Ectodermal cell (in vitro differentiated cells): ENCODE measurements around the gene MOSPD3.

Experiments used
- H3K27ac ChIP-seq: 2 replicates; pipeline ENCODE4 v1.7.0; 2013; ENCODE audit warnings: mild to moderate bottlenecking, low read depth, low read length; ENCODE audit not compliant: insufficient read depth, poor library complexity, severe bottlenecking
- H3K27me3 ChIP-seq: 2 replicates; pipeline ENCODE4 v1.7.0; 2013; ENCODE audit warnings: mild to moderate bottlenecking, low read length; ENCODE audit not compliant: insufficient read depth, control insufficient read depth, poor library complexity, severe bottlenecking
- H3K36me3 ChIP-seq: one replicate; pipeline ENCODE4 v1.7.0; 2013; ENCODE audit warnings: low read length; ENCODE audit not compliant: control insufficient read depth, insufficient read depth
- H3K4me1 ChIP-seq: one replicate; pipeline ENCODE4 v1.7.0; 2013; ENCODE audit warnings: low read length; ENCODE audit not compliant: control insufficient read depth, insufficient read depth
- H3K4me3 ChIP-seq: 2 replicates; pipeline ENCODE4 v1.7.0; 2013; ENCODE audit warnings: low read depth, low read length, control low read depth; ENCODE audit not compliant: insufficient read depth
- H3K9me3 ChIP-seq: 2 replicates; pipeline ENCODE4 v1.7.0; 2013; ENCODE audit warnings: mild to moderate bottlenecking, low read length, moderate library complexity; ENCODE audit not compliant: control insufficient read depth
- WGBS, 2 experiments: methylation state at CpG; one replicate each; pipeline ENCODE4 v1.1.7; 2013; ENCODE audit warnings: missing lambda C conversion rate in 2 of 2; 5-methylcytosine and 5-hydroxymethylcytosine counted together

MOSPD3 gene

DNA sequence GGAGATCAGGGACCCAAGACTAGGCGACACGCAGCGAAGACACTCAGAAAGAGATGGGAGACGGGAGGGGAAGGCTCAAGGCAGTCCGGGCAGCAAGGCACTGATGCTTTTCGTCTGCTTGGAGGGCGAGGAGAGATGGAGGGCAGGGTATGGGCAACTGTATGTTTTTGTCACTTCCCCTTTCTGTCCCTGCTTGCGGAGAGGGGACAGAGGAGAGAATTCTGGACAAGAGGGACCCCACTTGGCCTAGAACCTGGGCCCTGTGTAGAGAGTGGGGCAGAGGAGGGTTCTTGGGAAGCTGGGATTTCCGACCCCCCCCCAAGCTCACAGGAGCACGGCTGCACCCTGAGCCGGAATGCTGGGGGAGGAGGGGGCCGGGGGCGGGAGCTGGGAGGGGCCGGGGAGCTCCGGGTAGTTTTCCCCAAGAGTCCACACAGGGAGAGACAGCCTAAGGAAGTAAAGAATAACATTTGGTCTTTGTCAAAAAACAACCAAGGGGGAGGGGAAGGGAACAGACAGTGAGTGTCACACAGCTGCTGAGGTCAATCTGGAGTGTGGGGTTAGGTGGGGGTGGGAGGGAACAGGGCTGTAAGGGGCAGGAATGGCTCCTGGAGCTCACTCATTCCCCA is 28.2 kb upstream of the MOSPD3 start:
- Histone ChIP-seq H3K4me1 (peaks cover 20% of the 10 kb centered on the region), H3K36me3 (peaks cover 12% of the 10 kb centered on the region), H3K4me3 (peak overlapping the region; percentile 75), H3K9me3 (no peaks in the 10 kb centered on the region), H3K27me3 (no peaks in the 10 kb centered on the region), H3K27ac (no peak overlapping the region)
- WGBS, 2 experiments: 41 to 43% methylated on average over 12 to 15 of the region's 15 CpGs

DNA sequence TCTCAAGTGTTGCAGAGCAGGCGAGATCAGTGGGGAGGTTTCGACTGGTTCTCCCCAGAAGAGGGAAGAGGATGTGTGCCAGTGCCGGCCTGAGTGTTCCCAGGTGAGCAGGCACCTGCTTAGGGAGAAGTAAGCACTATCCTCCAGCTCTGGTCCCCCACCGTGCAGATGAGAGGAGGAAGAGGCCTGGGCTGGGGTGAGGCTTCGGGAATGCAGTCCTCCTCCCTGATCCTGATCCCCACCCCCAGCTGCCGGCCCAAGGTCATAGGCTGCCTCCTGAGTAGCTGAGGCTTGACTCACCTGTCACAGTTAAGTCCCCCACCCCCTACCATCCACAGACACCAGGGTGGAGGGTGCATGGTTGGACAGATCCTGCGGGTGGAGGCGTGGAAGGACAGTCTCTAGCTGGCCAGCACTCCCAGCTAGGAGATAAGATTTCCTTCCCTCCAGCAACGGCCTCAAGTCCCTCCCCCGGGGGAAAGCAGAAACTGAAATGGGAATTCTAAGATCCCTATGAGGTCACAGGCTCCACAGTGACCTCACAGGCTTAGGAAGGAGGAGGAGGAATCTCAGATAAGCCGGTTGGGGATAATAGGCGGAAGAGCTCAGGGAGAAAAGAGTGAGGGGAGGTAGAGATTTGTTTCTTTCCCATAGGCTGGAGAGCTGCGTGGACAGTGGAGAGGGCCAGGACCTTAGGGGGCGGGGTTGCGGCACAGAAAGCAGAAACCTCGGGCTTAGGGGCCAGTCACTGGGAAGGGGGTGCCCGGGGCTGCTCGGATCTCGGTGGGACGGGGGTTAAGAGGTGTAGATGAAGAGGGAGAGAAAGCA is 27.4 kb upstream of the MOSPD3 start:
- Histone ChIP-seq H3K27me3 (no peaks in the 10 kb centered on the region), H3K9me3 (no peaks in the 10 kb centered on the region), H3K4me1 (peaks cover 27% of the 10 kb centered on the region), H3K4me3 (peak overlapping the region; percentile 75), H3K36me3 (peaks cover 12% of the 10 kb centered on the region), H3K27ac (peak overlapping the region; percentile 62)
- 6 to 8% methylated on average over 20 of the region's 20 CpGs for WGBS, 2 experiments

DNA sequence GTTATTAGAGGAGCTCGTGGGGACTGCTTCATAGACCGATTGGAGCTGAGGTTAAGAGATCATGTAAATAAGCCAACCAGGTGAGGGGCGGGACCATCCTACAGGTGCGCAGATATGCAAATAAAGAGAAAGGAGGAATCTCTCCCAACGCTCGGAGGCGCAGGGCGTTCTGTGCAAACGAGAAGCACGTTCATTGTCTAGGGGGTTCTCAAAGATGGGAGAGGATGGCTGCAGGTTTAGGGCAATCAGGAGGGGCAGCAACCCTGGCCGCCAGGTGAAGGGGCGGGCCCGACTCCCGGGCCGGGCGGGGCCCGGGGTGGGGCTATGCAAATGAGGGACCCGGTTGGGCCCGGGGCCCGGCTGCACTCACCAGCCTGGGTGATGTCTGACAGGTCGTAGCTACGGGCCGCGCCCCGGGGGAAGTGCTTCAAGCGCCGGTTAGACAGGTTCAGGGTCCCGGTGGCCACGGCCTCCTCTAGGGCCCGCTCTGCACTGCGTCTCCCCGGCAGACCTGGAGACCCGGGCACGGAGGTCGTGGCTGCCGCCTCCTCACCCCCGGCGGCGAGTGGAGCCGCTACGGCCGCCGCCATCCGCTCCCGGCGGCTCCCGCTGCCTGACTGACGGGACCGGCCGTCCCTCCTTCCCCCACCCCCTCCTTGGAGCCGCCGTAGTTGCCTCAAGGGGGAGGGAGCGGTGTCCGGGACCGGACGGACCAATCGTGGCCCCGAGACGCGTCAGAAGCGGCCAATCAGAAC is 26.7 kb upstream of the MOSPD3 start, which contains the start of gene LRCH4:
Gene LRCH4 (minus strand): TSS at position 619 of the 755 bp plus-strand sequence. CDS start 29 bp downstream, at position 590.
- Histone ChIP-seq H3K4me3 (peak within 1 kb of the TSS; percentile 84), H3K36me3 (peaks cover 5% of the 10 kb centered on the region), H3K4me1 (peaks cover 31% of the 10 kb centered on the region), H3K27me3 (no peaks in the 10 kb centered on the region), H3K9me3 (no peaks in the 10 kb centered on the region), H3K27ac (peak within 1 kb of the TSS; percentile 68)
- WGBS, 2 experiments: 0% methylated on average over 61 of the region's 61 CpGs

DNA sequence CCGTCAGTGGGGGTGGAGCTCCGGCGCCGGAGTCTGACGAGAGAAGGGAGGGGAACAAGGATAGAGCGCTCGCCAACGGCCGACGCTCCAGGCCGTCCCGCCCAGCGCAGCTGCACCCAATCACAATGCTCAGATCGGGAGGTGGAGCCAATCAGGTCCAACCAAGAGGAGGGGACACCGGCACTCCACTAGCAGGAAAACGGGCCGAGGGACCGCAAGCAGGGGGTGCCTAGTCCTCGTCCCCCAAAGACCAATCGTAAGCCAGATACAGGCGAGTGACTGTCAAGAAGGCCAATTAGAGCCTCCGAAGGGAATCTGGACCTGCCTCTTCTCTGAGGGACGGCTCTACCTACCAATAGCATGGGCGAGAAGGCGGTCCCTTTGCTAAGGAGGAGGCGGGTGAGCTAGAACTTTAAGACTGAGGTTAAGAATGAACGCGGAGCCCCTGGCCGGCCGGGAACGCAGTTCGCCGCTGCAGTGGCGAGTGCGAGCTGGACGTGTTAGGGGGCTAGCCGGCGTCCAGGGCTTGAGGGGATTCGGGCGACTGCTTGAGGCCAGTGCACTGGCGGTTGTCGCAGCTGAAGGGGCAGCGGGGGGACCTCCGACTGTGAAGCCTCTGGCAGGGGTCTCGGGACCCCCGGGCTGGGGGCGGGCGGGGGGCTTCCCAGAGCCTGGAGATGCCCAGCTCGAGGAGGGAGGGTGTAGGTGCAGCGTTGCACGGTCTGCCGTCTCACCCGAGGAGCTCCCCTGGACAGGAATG is 25.9 kb upstream of the MOSPD3 start, which contains the start of gene FBXO24:
Gene FBXO24 (plus strand): TSS at position 63 of the 760 bp plus-strand sequence. CDS start 298 bp downstream, at position 361.
- H3K36me3 ChIP-seq: no peaks in the 10 kb centered on the region
- peaks cover 31% of the 10 kb centered on the region for H3K4me1 ChIP-seq
- peak within 1 kb of the TSS; percentile 68 for H3K27ac ChIP-seq
- no peaks in the 10 kb centered on the region for H3K9me3 ChIP-seq
- 0 to 1% methylated on average over 53 of the region's 53 CpGs for WGBS, 2 experiments
- no peaks in the 10 kb centered on the region for H3K27me3 ChIP-seq
- peak within 1 kb of the TSS; percentile 84 for H3K4me3 ChIP-seq

DNA sequence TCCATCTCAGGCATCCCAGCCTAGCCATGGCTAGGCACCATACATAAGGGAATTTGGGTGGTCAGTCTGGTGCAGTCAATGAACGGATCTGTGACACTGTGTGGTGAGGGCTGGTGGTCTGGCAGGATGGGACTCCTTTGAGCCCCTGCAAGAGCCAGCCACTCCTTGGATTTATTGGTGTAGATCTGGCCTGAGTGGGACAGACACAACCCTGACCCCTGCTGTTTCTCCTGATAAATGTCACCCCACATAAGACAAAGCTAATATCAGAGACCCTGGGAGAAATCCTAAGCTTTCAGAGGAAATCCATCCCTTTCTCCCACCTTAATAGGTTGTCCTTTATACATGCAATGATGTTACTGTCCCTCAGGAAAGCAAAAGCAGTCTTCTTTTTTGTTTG is 23.9 kb upstream of the MOSPD3 start:
- Histone ChIP-seq H3K27ac (no peak overlapping the region), H3K4me1 (peaks cover 25% of the 10 kb centered on the region), H3K36me3 (no peaks in the 10 kb centered on the region), H3K4me3 (no peak overlapping the region), H3K9me3 (no peaks in the 10 kb centered on the region), H3K27me3 (no peaks in the 10 kb centered on the region)
- WGBS, 2 experiments: 83 to 86% methylated on average over 1 of the region's 1 CpG

DNA sequence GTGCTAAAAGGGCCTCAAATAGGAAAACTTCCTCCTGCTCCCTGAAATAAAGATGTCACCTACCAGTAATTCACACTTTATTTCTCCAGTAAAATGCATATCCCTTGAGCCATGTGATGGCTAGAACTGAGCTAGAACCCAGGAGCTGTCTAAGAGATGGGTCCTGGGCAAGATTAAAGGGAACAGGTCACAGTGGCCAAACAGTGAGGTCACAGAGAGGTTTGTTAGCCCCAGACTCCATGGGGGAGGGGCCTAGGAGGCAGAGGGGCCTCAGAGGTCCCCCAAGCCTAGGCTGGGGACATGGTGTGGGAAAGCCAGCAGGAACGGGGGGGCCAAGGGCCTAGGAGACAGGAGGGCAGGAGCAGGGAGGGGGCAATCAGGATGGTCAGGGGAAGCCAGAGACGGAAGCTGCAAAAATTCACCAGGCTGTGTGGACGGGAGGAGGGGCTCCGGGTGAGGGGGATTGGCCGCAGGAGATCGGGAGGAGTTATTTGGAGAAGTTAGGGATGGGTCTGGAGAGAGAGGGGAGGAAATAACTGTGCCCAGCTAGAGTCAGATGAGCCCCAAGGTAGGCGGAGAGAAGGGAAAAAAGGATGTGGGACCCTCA is 22.9 kb upstream of the MOSPD3 start:
- no peaks in the 10 kb centered on the region for H3K9me3 ChIP-seq
- peaks cover 21% of the 10 kb centered on the region for H3K4me1 ChIP-seq
- no peaks in the 10 kb centered on the region for H3K27me3 ChIP-seq
- H3K4me3 ChIP-seq: no peak overlapping the region
- H3K27ac ChIP-seq: no peak overlapping the region
- WGBS, 2 experiments: 25 to 28% methylated on average over 7 of the region's 7 CpGs
- no peaks in the 10 kb centered on the region for H3K36me3 ChIP-seq

DNA sequence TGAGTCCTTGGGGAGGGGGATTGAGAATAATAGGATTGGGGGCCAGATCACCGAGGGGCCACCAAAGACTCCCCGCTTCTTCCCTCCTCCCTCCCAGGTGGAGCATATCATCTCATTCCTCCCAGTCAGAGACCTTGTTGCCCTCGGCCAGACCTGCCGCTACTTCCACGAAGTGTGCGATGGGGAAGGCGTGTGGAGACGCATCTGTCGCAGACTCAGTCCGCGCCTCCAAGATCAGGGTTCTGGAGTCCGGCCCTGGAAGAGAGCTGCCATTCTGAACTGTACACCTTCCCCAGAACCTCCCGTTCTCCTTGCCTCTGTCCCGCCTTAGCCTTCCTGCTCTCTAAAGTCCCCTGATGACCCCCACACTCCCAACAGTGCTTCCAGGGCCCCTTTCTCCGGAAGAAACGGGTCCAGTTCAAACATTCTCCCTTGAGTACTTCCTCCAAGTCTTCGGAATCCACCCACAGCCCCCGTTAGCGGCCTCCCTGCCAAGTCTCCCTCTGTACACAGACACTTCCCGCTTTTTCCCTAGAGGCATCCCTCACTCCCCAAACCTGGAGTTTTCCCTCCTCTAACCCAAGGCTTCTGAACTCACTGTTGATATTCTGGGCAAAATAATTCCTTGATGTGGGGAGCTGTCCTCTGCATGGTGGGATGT is 22.1 kb upstream of the MOSPD3 start:
- Histone ChIP-seq H3K27me3 (no peaks in the 10 kb centered on the region), H3K36me3 (no peaks in the 10 kb centered on the region), H3K27ac (no peak overlapping the region), H3K9me3 (no peaks in the 10 kb centered on the region), H3K4me1 (peaks cover 13% of the 10 kb centered on the region), H3K4me3 (no peak overlapping the region)
- WGBS, 2 experiments: 83 to 86% methylated on average over 20 of the region's 20 CpGs

DNA sequence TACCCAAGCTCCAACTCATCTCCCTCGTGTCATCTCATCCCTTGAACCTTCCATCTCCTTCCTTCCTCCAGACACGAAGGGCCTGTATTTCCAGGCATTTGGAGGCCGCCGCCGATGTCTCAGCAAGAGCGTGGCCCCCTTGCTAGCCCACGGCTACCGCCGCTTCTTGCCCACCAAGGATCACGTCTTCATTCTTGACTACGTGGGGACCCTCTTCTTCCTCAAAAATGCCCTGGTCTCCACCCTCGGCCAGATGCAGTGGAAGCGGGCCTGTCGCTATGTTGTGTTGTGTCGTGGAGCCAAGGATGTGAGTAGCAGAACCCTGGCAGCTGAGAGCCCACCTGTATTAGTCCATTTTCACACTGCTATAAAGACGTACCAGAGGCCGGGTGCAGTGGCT is 20.7 kb upstream of the MOSPD3 start:
- no peak overlapping the region for H3K4me3 ChIP-seq
- H3K9me3 ChIP-seq: no peaks in the 10 kb centered on the region
- H3K27me3 ChIP-seq: no peaks in the 10 kb centered on the region
- H3K4me1 ChIP-seq: peaks cover 13% of the 10 kb centered on the region
- WGBS, 2 experiments: 95% methylated on average over 17 of the region's 17 CpGs
- no peaks in the 10 kb centered on the region for H3K36me3 ChIP-seq
- no peak overlapping the region for H3K27ac ChIP-seq

DNA sequence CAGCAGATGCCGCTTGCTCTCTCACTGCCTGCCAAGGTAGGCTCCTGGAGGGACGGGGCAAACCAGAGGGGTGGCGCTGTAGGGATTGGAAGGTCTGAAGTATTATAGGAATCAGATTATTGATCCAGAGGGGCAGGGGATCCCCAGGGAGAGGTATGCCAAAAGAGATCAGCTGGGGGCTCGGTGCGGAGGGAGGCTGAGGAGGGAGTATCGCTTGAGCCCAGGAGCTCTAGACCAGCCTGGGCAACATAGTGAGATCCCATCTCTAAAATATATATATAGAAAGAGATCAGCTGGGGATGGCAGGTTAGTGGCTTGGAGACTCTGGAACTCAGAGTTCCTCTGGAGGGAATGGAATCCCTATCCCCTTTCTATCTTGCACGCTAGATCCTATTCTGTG is 17.2 kb upstream of the MOSPD3 start:
- H3K27me3 ChIP-seq: no peaks in the 10 kb centered on the region
- no peak overlapping the region for H3K27ac ChIP-seq
- H3K9me3 ChIP-seq: no peaks in the 10 kb centered on the region
- WGBS, 2 experiments: 94 to 95% methylated on average over 7 of the region's 7 CpGs
- H3K36me3 ChIP-seq: no peaks in the 10 kb centered on the region
- no peak overlapping the region for H3K4me3 ChIP-seq
- H3K4me1 ChIP-seq: peaks cover 5% of the 10 kb centered on the region
